Endothelial cell of umbilical vein (primary cell): Measurements from ENCODE around the gene ERICH3. TPM values are rescaled to one million over a fixed set of nuclear protein-coding genes. Genes with fewer than 3 reads are reported as not detected.

Experiments
- BruUV-seq: library from RNA; stranded (reverse); fragments of 400-500 nt; replicated peaks from 2 replicates; lab custom pipeline; 2021; lab: Mats Ljungman, UMichigan
- CTCF ChIA-PET: fragments of 300-600, 350-600 bp; sonication (Branson Sonifier 250); formaldehyde crosslinking; loops from one replicate; lab custom pipeline; 2021; ENCODE audit warnings: antibody characterized with exemption, inconsistent platforms; lab: Charles Lee
- POLR2A ChIA-PET: fragments of 300-600, 350-600 bp; sonication (Branson Sonifier 250); formaldehyde crosslinking; loops from one replicate; lab custom pipeline; 2021; ENCODE audit warnings: antibody characterized with exemption, inconsistent platforms; lab: Charles Lee
- DNase-seq: peaks from one replicate; pipeline ENCODE4 v3.0.0-alpha.2; 2011; ENCODE audit warnings: low read depth, low spot score
- FAIRE-seq: peaks from 2 replicates; lab custom pipeline; 2011; peaks lifted over from hg19 to GRCh38; lab: Jason Lieb, UNC
- H2AFZ ChIP-seq: 2 replicates; pipeline ENCODE4 v1.6.0; 2012; ENCODE audit warnings: low read depth, low read length, control low read depth, inconsistent platforms
- H3K27ac ChIP-seq: 2 replicates; pipeline ENCODE4 v1.5.1; 2011; ENCODE audit warnings: low read depth, mild to moderate bottlenecking, control low read depth, low read length, moderate library complexity; ENCODE audit not compliant: insufficient read depth
- H3K27me3 ChIP-seq, 2 experiments: 2 replicates each; pipeline versions ENCODE4 v1.6.0 to v1.6.1; 2011; ENCODE audit warnings: low read length in 2 of 2, mixed read lengths in 1 of 2; ENCODE audit not compliant: control insufficient read depth in 2 of 2, insufficient read depth in 2 of 2
- H3K36me3 ChIP-seq, 2 experiments: 2 replicates in 1 of 2; 3 replicates in 1 of 2; pipeline ENCODE4 v1.5.1; 2011; ENCODE audit warnings: low read length in 2 of 2, mild to moderate bottlenecking in 1 of 2, moderate library complexity in 1 of 2; ENCODE audit not compliant: control insufficient read depth in 2 of 2, insufficient read depth in 2 of 2; ENCODE audit errors: extremely low read depth in 1 of 2
- H3K4me1 ChIP-seq: 3 replicates; pipeline ENCODE4 v1.5.1; 2011; ENCODE audit warnings: mild to moderate bottlenecking, low read length; ENCODE audit not compliant: control insufficient read depth, insufficient read depth; ENCODE audit errors: extremely low read depth
- H3K4me2 ChIP-seq: 2 replicates; pipeline ENCODE4 v1.6.1; 2011; ENCODE audit warnings: low read length, control low read depth, mixed read lengths; ENCODE audit not compliant: insufficient read depth
- H3K4me3 ChIP-seq, 3 experiments: fragments of 200-600 bp in 1 of 3; sonication (generic), shearing (Covaris generic) in 1 of 3; replicated peaks in 1 of 3; 2 replicates each; pipeline ENCODE4 v1.5.1; 2011 to 2016; ENCODE audit warnings: control low read depth in 3 of 3, low read length in 3 of 3, mild to moderate bottlenecking in 2 of 3, inconsistent platforms in 1 of 3, low read depth in 1 of 3, moderate library complexity in 1 of 3; ENCODE audit not compliant: insufficient read depth in 1 of 3
- H3K79me2 ChIP-seq: 2 replicates; pipeline ENCODE4 v1.6.0; 2012; ENCODE audit warnings: low read length, inconsistent platforms; ENCODE audit not compliant: control insufficient read depth, insufficient read depth
- H3K9ac ChIP-seq: replicated peaks from 2 replicates; pipeline ENCODE3; 2011; ENCODE audit warnings: low read length, control low read depth; ENCODE audit not compliant: insufficient read depth; ENCODE audit errors: extremely low read depth
- H3K9me1 ChIP-seq: replicated peaks from 3 replicates; pipeline ENCODE4 v1.6.0; 2011; ENCODE audit warnings: mild to moderate bottlenecking, low read length; ENCODE audit not compliant: control insufficient read depth, insufficient read depth; ENCODE audit errors: extremely low read depth
- H3K9me3 ChIP-seq: replicated peaks from 2 replicates; pipeline ENCODE4 v1.5.1; 2012; ENCODE audit warnings: low read length, inconsistent platforms; ENCODE audit not compliant: control insufficient read depth, insufficient read depth
- H4K20me1 ChIP-seq: replicated peaks from 2 replicates; pipeline ENCODE3; 2011; ENCODE audit warnings: mild to moderate bottlenecking, low read length; ENCODE audit not compliant: control insufficient read depth, insufficient read depth; ENCODE audit errors: extremely low read depth
- EZH2 ChIP-seq: IDR thresholded peaks from 2 replicates; pipeline ENCODE4 v1.6.1; 2012; ENCODE audit warnings: borderline replicate concordance, low read depth, mild to moderate bottlenecking, moderate library complexity, low read length, inconsistent platforms; ENCODE audit not compliant: severe bottlenecking
- FOS ChIP-seq: IDR thresholded peaks from 2 replicates; pipeline ENCODE4 v1.6.1; 2011; ENCODE audit warnings: mild to moderate bottlenecking, low read length, moderate library complexity, borderline replicate concordance; ENCODE audit not compliant: insufficient read depth
- GATA2 ChIP-seq: IDR thresholded peaks from 2 replicates; pipeline ENCODE4 v1.7.0; 2011; ENCODE audit warnings: low read depth, mild to moderate bottlenecking, moderate library complexity, mixed read lengths, low read length; ENCODE audit not compliant: insufficient read length, insufficient read depth
- JUN ChIP-seq: IDR thresholded peaks from 2 replicates; pipeline ENCODE4 v1.6.1; 2011; ENCODE audit warnings: borderline replicate concordance, low read depth; ENCODE audit not compliant: insufficient read length, insufficient read depth
- MYC ChIP-seq: IDR thresholded peaks from one replicate; pipeline ENCODE4 v1.6.1; 2011; ENCODE audit warnings: mild to moderate bottlenecking, low read depth, low read length
- POLR2A ChIP-seq: IDR thresholded peaks from 2 replicates; pipeline ENCODE4 v1.6.1; 2012; ENCODE audit warnings: low read depth, mild to moderate bottlenecking, control low read depth, low read length
- POLR2AphosphoS5 ChIP-seq: IDR thresholded peaks from 2 replicates; pipeline ENCODE4 v1.6.1; 2012; ENCODE audit warnings: low read depth, mild to moderate bottlenecking, control low read depth, low read length, moderate library complexity; ENCODE audit not compliant: insufficient read depth
- dilution Hi-C: fragments of 300-500 bp; cut with MboI; formaldehyde crosslinking; loops from one replicate; pipeline ENCODE4 v1.15.0; 2019; ENCODE audit warnings: low sequenced_read_pairs; ENCODE audit not compliant: extremely low pct_ligation_motif_present
- intact Hi-C: fragments of 100-400 bp; cut with micrococcal nuclease; formaldehyde crosslinking; loops from one replicate; pipeline ENCODE4 v1.10.0; 2022
- polyA plus RNA-seq, 4 experiments: library from polyadenylated mRNA; depleted of rRNA in 3 of 4; stranded (reverse) in 3 of 4; unstranded in 1 of 4; fragments of >200 nt; gene quantifications; 2 replicates each; pipeline versions ENCODE4 v1.2.1 to v1.2.3, GENCODE V29; 2011 to 2012; ENCODE audit warnings: missing spikeins in 1 of 4
- total RNA-seq: library from RNA; stranded (reverse); gene quantifications from 2 replicates; pipeline ENCODE4 v1.2.3, GENCODE V29; 2021
- TF ChIP-seq, protein P1 (sequence below): IDR thresholded peaks from 2 replicates; pipeline ENCODE4 v1.6.1; 2011; ENCODE audit not compliant: insufficient read depth, insufficient read length
- TF ChIP-seq, protein P2 (sequence below), 2 donors: IDR thresholded peaks; 1 replicate in 1 of 2; 2 replicates in 1 of 2; pipeline ENCODE4 v1.5.1; 2011; ENCODE audit warnings: low read length in 2 of 2, mild to moderate bottlenecking in 2 of 2, moderate library complexity in 2 of 2, control low read depth in 1 of 2, inconsistent platforms in 1 of 2, low read depth in 1 of 2; ENCODE audit not compliant: insufficient read depth in 1 of 2; ENCODE audit errors: extremely low read depth in 1 of 2

The ERICH3 gene
- total and polyA plus RNA-seq, 2 donors (not counting 3 experiments of a cell fraction or from before 2014, with no cell fraction given): not detected

DNA sequence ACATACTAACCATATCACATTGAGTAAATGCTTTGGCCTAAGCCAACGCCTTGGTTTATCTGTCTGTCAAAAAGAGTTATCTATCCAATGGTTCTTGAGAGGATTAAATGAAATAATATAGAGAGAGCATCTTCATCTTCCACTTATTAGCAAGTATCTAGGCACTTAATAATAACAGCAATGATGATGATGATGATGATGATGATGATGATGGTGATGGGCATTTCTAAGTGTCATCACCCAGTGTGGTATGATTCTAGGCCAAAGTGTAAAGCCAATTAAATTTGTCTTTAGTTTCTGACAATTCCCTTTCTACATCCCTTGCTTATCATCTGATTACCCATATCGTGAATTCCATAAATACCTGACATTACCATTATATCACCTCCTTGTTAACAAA is 95.5 kb downstream of the ERICH3 start:
- ChIA-PET CTCF (no interaction called here), POLR2A (no interaction called here)
- Histone ChIP-seq H3K36me3 (no peaks in the 10 kb centered on the region), H4K20me1 (no peaks in the 10 kb centered on the region), H3K79me2 (no peaks in the 10 kb centered on the region), H3K4me1 (no peaks in the 10 kb centered on the region), H3K9me1 (no peaks in the 10 kb centered on the region), H2AFZ (no peak overlapping the region), H3K27me3 (no peaks in the 10 kb centered on the region), H3K9me3 (no peaks in the 10 kb centered on the region), H3K4me2 (no peak overlapping the region), H3K27ac (no peak overlapping the region), H3K4me3 (no peak overlapping the region), H3K9ac (no peak overlapping the region)
- dilution Hi-C loops: no loop called here
- TF ChIP-seq MYC (no peak), JUN (no peak), POLR2A (no peak), POLR2AphosphoS5 (no peak), FOS (no peak), EZH2 (no peak), GATA2 (no peak)
- TF ChIP-seq, protein P1, sequence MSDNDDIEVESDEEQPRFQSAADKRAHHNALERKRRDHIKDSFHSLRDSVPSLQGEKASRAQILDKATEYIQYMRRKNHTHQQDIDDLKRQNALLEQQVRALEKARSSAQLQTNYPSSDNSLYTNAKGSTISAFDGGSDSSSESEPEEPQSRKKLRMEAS: no peak
- TF ChIP-seq, protein P2, sequence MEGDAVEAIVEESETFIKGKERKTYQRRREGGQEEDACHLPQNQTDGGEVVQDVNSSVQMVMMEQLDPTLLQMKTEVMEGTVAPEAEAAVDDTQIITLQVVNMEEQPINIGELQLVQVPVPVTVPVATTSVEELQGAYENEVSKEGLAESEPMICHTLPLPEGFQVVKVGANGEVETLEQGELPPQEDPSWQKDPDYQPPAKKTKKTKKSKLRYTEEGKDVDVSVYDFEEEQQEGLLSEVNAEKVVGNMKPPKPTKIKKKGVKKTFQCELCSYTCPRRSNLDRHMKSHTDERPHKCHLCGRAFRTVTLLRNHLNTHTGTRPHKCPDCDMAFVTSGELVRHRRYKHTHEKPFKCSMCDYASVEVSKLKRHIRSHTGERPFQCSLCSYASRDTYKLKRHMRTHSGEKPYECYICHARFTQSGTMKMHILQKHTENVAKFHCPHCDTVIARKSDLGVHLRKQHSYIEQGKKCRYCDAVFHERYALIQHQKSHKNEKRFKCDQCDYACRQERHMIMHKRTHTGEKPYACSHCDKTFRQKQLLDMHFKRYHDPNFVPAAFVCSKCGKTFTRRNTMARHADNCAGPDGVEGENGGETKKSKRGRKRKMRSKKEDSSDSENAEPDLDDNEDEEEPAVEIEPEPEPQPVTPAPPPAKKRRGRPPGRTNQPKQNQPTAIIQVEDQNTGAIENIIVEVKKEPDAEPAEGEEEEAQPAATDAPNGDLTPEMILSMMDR (IDR thresholded peaks at IDR 0.05; ENCODE audit: extremely low read depth in 1 of 2, insufficient read depth in 1 of 2, low read depth in 1 of 2, low read length in 2 of 2): no peak
- no TSS peak for BruUV-seq
- intact Hi-C loops: no loop called here
- FAIRE-seq: no peak
- no peak for DNase-seq
